Measurements from ENCODE around the gene UBTD1.

UBTD1 gene

DNA sequence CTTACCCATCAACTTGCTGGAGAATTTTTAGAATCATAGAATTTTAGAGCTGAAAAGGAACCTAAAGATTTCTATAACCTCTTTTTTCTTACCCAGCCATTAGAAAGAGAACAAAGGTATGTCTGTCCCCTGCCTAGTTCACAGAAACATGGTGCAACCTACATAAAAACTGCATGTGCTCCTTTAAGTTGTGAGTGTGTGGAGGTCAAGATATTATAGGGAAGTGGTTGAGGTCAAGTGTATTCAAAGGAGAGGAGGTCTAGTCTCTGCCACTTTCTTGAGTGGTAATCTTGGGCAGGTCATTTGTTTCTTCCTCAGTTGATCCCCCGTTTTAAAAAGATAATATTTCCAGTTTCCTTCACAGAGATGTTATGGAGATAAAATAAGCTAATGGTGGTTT is 6.4 kb downstream of the UBTD1 start:
- DNase-seq (ENCODE audit: low read depth) = no peak
- TF ChIP-seq, protein P1, sequence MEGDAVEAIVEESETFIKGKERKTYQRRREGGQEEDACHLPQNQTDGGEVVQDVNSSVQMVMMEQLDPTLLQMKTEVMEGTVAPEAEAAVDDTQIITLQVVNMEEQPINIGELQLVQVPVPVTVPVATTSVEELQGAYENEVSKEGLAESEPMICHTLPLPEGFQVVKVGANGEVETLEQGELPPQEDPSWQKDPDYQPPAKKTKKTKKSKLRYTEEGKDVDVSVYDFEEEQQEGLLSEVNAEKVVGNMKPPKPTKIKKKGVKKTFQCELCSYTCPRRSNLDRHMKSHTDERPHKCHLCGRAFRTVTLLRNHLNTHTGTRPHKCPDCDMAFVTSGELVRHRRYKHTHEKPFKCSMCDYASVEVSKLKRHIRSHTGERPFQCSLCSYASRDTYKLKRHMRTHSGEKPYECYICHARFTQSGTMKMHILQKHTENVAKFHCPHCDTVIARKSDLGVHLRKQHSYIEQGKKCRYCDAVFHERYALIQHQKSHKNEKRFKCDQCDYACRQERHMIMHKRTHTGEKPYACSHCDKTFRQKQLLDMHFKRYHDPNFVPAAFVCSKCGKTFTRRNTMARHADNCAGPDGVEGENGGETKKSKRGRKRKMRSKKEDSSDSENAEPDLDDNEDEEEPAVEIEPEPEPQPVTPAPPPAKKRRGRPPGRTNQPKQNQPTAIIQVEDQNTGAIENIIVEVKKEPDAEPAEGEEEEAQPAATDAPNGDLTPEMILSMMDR (conservative IDR thresholded peaks at IDR 0.05; ENCODE audit: low read depth, low read length) = no peak
- H3K4me3 ChIP-seq (ENCODE audit: low read length) = no peak overlapping the region

DNA sequence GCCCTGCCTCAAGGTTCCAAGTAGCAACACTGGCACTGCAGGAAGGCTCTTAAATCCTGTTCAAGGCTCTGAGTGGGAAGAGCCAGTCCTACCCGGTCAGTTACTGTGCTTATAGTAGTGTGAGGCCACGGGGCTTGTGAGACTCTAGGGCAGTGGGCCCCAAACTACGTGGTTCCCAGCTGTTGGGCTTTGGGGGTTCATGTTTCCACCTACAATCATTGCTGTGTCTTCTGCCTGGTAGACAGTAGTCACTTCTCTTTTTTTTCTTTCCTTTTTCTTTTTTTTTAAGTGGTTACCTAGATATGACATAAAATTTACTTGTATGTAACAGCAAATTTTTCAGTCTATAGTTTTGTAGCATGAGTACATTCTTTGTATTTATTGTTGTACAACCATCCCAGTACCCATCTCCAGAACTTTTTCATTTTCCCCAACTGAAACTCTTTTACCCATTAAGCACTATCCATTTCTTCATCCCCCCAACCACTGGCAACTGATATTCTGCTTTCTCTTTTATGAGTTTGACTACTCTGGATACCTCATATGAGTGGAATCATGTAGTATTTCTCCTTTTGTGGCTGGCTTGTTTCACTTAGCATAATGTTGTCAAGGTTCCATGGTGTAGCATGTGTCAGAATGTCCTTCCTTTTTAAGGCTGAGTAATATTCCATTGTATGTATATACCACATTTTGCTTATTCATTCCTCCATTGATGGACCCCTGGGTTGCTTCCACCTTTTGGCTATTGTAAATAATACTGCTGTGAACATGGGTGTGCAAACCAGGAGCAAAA is 7.7 kb downstream of the UBTD1 start:
- H3K4me3 ChIP-seq (ENCODE audit: low read length) = no peak overlapping the region
- TF ChIP-seq, protein P1 (conservative IDR thresholded peaks at IDR 0.05; ENCODE audit: low read depth, low read length) = no peak
- DNase-seq (ENCODE audit: low read depth) = no peak

DNA sequence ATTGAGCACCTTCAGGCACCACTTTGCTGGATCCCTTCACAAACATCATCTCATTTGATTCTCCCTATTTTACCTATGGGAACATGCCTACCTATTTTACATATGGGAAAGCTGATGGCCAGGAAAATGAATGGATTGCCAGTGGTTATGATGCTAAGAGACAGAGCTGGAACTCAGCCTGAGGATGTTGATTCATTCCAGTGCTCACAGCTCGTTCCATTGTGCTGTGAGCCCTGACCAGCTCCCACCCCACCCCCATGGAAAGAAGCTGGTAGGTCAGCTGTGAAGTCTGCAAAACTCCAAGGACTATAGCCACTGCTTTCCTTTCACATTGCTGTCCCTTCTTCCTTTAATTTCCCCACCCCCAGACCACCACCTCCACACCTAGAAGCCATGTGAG is 9.6 kb downstream of the UBTD1 start:
- no peak overlapping the region for H3K4me3 ChIP-seq (ENCODE audit: low read length)
- DNase-seq (ENCODE audit: low read depth) = no peak
- TF ChIP-seq, protein P1 (conservative IDR thresholded peaks at IDR 0.05; ENCODE audit: low read depth, low read length) = no peak

DNA sequence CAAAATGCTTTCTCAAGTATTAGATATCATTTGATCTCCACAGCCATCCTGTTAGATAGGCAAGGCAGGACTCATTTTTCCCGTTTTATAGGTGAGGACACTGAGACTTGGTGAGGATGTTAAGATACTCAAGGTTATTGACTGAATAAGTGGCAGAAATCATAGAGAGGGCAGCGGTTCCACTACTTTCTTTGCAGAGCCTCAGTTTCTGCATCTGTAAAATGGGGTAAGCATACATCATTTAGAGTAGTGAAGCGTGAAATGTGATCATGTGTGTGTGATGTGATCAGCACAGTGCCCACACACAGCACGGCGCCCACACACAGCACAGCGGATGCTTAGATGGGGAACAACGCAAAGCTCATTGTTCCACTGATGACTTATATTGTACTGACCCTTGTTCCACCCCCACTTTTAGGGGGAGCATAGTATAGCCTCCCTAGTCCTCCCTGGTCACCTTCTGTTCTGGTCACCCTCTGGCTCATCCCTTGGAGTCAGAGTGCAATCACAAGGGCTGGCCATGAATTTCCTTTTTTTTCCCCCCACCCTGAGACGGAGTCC is 10.5 kb downstream of the UBTD1 start:
- no peak for DNase-seq (ENCODE audit: low read depth)
- TF ChIP-seq, protein P1 (conservative IDR thresholded peaks at IDR 0.05; ENCODE audit: low read depth, low read length) = no peak
- H3K4me3 ChIP-seq (ENCODE audit: low read length) = no peak overlapping the region

DNA sequence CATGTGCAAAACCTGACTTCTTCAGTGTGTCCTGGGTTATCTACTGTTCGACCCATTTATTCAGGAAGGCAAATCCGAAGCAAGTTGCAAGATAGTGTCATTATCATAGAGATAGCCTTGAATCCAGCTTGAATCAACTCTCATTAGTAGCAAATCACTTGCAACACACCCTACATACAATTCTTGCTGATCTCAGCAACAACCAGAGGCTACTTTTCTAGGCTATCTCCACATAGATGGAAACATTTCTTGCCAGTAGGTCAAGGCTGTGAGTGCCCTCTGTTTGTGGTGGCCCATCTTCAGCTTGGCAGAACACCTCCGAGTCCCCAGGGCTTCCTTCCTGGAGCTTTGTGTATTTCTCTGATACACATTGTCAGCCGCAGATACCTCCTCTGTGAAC is 12.0 kb downstream of the UBTD1 start:
- TF ChIP-seq, protein P1 (conservative IDR thresholded peaks at IDR 0.05; ENCODE audit: low read depth, low read length) = no peak

DNA sequence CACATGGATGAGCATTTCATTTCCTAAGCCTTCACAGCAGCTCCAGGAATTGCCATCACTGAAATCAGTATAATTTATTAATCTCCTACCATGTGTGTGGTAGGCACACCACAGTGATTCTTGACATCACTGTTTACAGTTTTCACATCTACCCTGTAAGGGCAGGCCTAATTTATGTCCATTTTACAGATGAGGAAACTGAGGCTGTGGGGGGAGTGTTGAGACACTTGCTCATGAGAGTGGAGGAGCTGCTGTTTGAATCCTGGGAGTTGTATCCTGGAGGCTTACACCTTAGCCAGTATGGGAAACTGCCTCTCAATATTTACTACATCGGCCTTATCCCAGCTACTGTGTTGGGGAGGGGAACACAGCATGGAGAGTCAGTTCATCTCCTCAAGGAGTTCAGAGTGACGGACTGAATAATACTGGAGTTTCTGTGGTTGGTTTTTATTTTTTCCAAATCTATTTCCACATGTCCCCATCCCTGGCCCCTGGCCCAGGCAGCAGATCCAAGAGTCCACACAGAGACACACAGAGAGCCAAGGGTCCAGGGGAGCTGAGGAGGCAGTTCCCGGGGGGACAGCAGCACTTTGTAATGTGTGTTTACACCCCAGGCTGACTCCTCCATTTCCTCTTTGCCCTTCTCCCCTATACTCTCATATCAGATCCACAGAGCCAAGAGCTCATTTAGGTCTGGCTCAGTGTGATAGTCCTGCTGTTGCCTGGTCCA is 13.2 kb downstream of the UBTD1 start:
- TF ChIP-seq, protein P1 (conservative IDR thresholded peaks at IDR 0.05; ENCODE audit: low read depth, low read length) = no peak
- DNase-seq (ENCODE audit: low read depth) = no peak
- no peak overlapping the region for H3K4me3 ChIP-seq (ENCODE audit: low read length)

More for the DNA sequence above, 12.0 kb downstream of the UBTD1 start:
- DNase-seq (ENCODE audit: low read depth) = no peak
- no peak overlapping the region for H3K4me3 ChIP-seq (ENCODE audit: low read length)

Data from retinal pigment epithelial cell (primary cell).